Caco-2 (cell line): ENCODE measurements around the gene NYAP1. TPM values are rescaled to one million over a fixed set of nuclear protein-coding genes. Genes with fewer than 3 reads are reported as not detected.

Experiments used
- BruUV-seq: library from RNA; stranded (reverse); fragments of 400-500 nt; replicated peaks from 2 replicates; lab custom pipeline; 2021; lab: Mats Ljungman, UMichigan
- CTCF ChIA-PET: fragments of 300-600 bp; sonication (Branson Sonifier 250); formaldehyde crosslinking; loops from one replicate; lab custom pipeline; 2022; ENCODE audit warnings: antibody characterized with exemption; lab: Charles Lee
- POLR2A ChIA-PET: fragments of 300-600 bp; sonication (Branson Sonifier 250); formaldehyde crosslinking; loops from one replicate; lab custom pipeline; 2022; ENCODE audit warnings: antibody characterized with exemption; lab: Charles Lee
- DNase-seq, 2 experiments: peaks; one replicate each; pipeline versions ENCODE4 v3.0.0 to v3.0.0-alpha.2; 2020 to 2022
- H3K27me3 ChIP-seq: replicated peaks from 2 replicates; pipeline ENCODE4 v1.6.0; 2011; ENCODE audit warnings: low read length; ENCODE audit not compliant: control insufficient read depth, insufficient read depth
- H3K36me3 ChIP-seq: 2 replicates; pipeline ENCODE4 v1.5.1; 2011; ENCODE audit warnings: low read length; ENCODE audit not compliant: control insufficient read depth, insufficient read depth
- H3K4me1 ChIP-seq: fragments of 250-450 bp; sonication (Bioruptor Pico); 2 replicates; pipeline ENCODE4 v1.5.1; 2020; ENCODE audit warnings: mild to moderate bottlenecking
- H3K4me3 ChIP-seq: 2 replicates; pipeline ENCODE4 v1.5.1; 2011; ENCODE audit warnings: low read depth, mild to moderate bottlenecking, control low read depth, low read length
- H3K9me3 ChIP-seq: fragments of 250-450 bp; sonication (Bioruptor Pico); 2 replicates; pipeline ENCODE4 v1.5.1; 2020; ENCODE audit warnings: mild to moderate bottlenecking, moderate library complexity
- H3K27ac Mint-ChIP-seq: one replicate; pipeline ENCODE4 v1.8.0; 2022; ENCODE audit warnings: mixed read lengths; ENCODE audit not compliant: unreplicated experiment
- H3K27me3 Mint-ChIP-seq: one replicate; pipeline ENCODE4 v1.8.0; 2022; ENCODE audit warnings: mixed read lengths; ENCODE audit not compliant: insufficient read depth, unreplicated experiment
- H3K36me3 Mint-ChIP-seq: one replicate; pipeline ENCODE4 v1.8.0; 2022; ENCODE audit warnings: mild to moderate bottlenecking, mixed read lengths; ENCODE audit not compliant: insufficient read depth, unreplicated experiment
- H3K4me1 Mint-ChIP-seq: one replicate; pipeline ENCODE4 v1.8.0; 2022; ENCODE audit warnings: low read depth, mixed read lengths; ENCODE audit not compliant: unreplicated experiment
- H3K4me3 Mint-ChIP-seq: one replicate; pipeline ENCODE4 v1.8.0; 2022; ENCODE audit warnings: mild to moderate bottlenecking, moderate library complexity, mixed read lengths; ENCODE audit not compliant: unreplicated experiment
- H3K9me3 Mint-ChIP-seq: one replicate; pipeline ENCODE4 v1.8.0; 2022; ENCODE audit warnings: mixed read lengths; ENCODE audit not compliant: unreplicated experiment
- intact Hi-C: fragments of 100-400 bp; cut with micrococcal nuclease; formaldehyde crosslinking; loops from one replicate; pipeline ENCODE4 v1.10.0; 2022; ENCODE audit not compliant: unreplicated experiment
- total RNA-seq: library from RNA; stranded (reverse); gene quantifications from 2 replicates; pipeline ENCODE4 v1.2.3, GENCODE V29; 2022
- TF ChIP-seq, protein P1 (sequence below), 2 experiments: fragments of 200-600 bp in 1 of 2; IDR thresholded peaks; 1 replicate in 1 of 2; 2 replicates in 1 of 2; pipeline versions ENCODE4 v1.5.1 to v1.8.0; 2011 to 2022; ENCODE audit warnings: antibody characterized with exemption in 1 of 2, control low read depth in 1 of 2, inconsistent platforms in 1 of 2, low read depth in 1 of 2, low read length in 1 of 2, mild to moderate bottlenecking in 1 of 2, moderate library complexity in 1 of 2; ENCODE audit not compliant: insufficient read depth in 1 of 2, severe bottlenecking in 1 of 2, unreplicated experiment in 1 of 2

The NYAP1 gene
- total RNA-seq, 1 experiment from 2014 or later: 1.3 TPM

DNA sequence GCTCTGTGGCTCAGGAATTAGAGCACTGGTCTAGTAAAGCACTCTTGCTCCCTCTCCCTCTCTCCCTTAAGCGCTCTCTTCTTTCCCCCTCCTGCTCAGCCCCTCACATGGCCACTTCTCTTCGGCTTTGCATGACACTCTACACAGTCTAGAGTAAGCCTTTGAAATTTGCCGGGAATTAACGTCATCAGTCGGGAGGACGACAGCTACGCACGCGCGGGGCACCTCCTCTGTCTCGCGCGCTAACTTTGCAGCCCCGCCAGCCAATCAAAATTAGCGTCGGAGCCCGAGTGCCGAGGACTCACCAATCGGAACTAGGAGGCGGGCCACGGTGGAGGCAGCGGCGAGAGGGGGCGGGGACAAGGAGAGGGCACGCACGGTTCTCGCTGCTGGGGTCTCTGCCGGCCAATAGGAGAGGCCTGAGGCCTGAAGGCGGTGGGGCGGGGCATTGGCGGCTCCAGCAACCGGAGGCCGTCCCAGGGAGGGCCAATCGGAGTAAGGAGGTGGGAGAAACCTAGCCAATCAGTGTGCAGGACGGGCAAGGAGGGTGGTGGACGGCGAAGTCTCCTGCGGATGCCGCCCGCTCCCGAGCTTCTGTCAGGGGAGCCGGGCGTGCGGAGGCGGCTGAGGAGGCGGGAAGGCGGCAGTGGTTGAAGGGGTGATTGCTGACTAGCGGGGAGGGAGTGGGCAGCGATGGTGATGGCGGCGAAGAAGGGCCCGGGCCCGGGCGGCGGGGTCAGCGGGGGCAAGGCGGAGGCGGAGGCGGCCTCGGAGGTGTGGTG is 55.1 kb downstream of the NYAP1 start, which contains the start of gene AGFG2:
Gene AGFG2, plus strand, starts transcription at position 550 of the 782 bp plus-strand sequence. Its CDS starts 144 bp downstream, at position 694.
- peak; percentile 100 for DNase-seq
- intact Hi-C loops: loop anchor here (1.0 to 2.0 kb wide), 2 partner anchors 47 to 110 kb away; partner anchors contain the start of genes FBXO24, LRCH4, MEPCE and ZCWPW1
- Histone ChIP-seq H3K36me3 (no peaks in the 10 kb centered on the region), H3K4me1 (peaks cover 37% of the 10 kb centered on the region), H3K27me3 (no peaks in the 10 kb centered on the region), H3K4me3 (peak within 1 kb of the TSS; percentile 89), H3K9me3 (no peaks in the 10 kb centered on the region)
- H3K4me1 Mint-ChIP-seq: peaks cover 22% of the 10 kb centered on the region
- no peaks in the 10 kb centered on the region for H3K9me3 Mint-ChIP-seq
- ChIA-PET POLR2A (interaction anchor here (0.5 to 2.4 kb wide), 7 partner anchors 16 to 167 kb away, joined by 3 to 27 read pairs (median 4); partner anchors contain the start of genes FBXO24, LRCH4, MEPCE and MOSPD3), CTCF (interaction anchor here (0.6 to 2.1 kb wide), 8 partner anchors 10 to 268 kb away, joined by 3 to 17 read pairs (median 4); partner anchors contain the start of gene PPP1R35)
- TF ChIP-seq, protein P1, sequence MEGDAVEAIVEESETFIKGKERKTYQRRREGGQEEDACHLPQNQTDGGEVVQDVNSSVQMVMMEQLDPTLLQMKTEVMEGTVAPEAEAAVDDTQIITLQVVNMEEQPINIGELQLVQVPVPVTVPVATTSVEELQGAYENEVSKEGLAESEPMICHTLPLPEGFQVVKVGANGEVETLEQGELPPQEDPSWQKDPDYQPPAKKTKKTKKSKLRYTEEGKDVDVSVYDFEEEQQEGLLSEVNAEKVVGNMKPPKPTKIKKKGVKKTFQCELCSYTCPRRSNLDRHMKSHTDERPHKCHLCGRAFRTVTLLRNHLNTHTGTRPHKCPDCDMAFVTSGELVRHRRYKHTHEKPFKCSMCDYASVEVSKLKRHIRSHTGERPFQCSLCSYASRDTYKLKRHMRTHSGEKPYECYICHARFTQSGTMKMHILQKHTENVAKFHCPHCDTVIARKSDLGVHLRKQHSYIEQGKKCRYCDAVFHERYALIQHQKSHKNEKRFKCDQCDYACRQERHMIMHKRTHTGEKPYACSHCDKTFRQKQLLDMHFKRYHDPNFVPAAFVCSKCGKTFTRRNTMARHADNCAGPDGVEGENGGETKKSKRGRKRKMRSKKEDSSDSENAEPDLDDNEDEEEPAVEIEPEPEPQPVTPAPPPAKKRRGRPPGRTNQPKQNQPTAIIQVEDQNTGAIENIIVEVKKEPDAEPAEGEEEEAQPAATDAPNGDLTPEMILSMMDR (IDR thresholded peaks at IDR 0.05; ENCODE audit: insufficient read depth in 1 of 2, low read depth in 1 of 2, low read length in 1 of 2, severe bottlenecking in 1 of 2, unreplicated experiment in 1 of 2): no peak
- no peaks in the 10 kb centered on the region for H3K27me3 Mint-ChIP-seq
- H3K27ac Mint-ChIP-seq: peak within 1 kb of the TSS; percentile 72
- peaks cover 27% of the 10 kb centered on the region for H3K36me3 Mint-ChIP-seq
- peak within 1 kb of the TSS; percentile 87 for H3K4me3 Mint-ChIP-seq
- no TSS peak for BruUV-seq

DNA sequence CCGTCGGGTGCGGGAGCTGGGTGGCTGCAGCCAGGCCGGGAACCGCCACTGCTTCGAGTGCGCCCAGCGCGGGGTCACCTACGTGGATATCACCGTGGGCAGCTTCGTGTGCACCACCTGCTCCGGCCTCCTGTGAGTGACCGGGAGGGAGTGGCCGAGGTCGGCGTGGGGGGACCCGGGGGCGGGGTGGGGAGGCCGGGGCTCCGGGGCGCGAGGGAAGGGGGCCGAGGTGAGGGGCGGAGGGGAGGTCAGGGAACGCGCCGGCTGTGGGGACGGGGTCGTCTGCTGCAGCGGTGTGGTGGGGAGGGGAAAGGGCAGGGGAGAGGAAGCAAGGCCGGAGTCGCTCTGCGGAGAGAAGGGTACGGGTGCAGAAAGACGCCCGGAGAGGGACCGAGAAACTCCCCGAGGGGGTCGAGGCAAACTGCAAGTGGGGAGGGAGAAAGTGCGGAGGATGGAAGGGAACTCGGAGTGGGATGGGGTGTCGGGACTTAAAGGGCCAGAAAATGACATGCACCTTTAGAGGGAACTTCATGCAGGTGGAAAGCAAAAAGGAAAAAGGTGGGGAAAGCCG is 55.8 kb downstream of the NYAP1 start:
- H3K27me3 Mint-ChIP-seq: no peaks in the 10 kb centered on the region
- H3K9me3 Mint-ChIP-seq: no peaks in the 10 kb centered on the region
- Histone ChIP-seq H3K4me1 (peaks cover 42% of the 10 kb centered on the region), H3K4me3 (peak overlapping the region; percentile 89), H3K36me3 (no peaks in the 10 kb centered on the region), H3K27me3 (no peaks in the 10 kb centered on the region), H3K9me3 (no peaks in the 10 kb centered on the region)
- peak overlapping the region; percentile 72 for H3K27ac Mint-ChIP-seq
- intact Hi-C loops: loop anchor here (1.0 to 2.0 kb wide), 2 partner anchors 65 to 111 kb away; partner anchors contain the start of genes MEPCE and ZCWPW1
- ChIA-PET POLR2A (interaction anchor here (0.5 to 2.4 kb wide), 9 partner anchors 16 to 166 kb away, joined by 3 to 27 read pairs (median 5); partner anchors contain the start of genes FBXO24, LRCH4, MEPCE and MOSPD3), CTCF (interaction anchor here (0.6 to 2.1 kb wide), 6 partner anchors 20 to 267 kb away, joined by 3 to 17 read pairs (median 4); no protein-coding TSS in a partner anchor)
- BruUV-seq: no TSS peak
- H3K4me1 Mint-ChIP-seq: peaks cover 29% of the 10 kb centered on the region
- DNase-seq: peak; percentile 31 to 45
- peak overlapping the region; percentile 87 for H3K4me3 Mint-ChIP-seq
- TF ChIP-seq, protein P1 (IDR thresholded peaks at IDR 0.05; ENCODE audit: insufficient read depth in 1 of 2, low read depth in 1 of 2, low read length in 1 of 2, severe bottlenecking in 1 of 2, unreplicated experiment in 1 of 2): no peak
- peaks cover 31% of the 10 kb centered on the region for H3K36me3 Mint-ChIP-seq
